K562 (cell line): ENCODE results near the gene ARID4B. TPM values are rescaled to one million over a fixed set of nuclear protein-coding genes. Genes with fewer than 3 reads are reported as not detected.

ENCODE experiments used
- CHD7 ChIP-seq: fragments of 200-600 bp; sonication (generic); IDR thresholded peaks from one replicate; pipeline ENCODE4 v1.6.1; 2012; ENCODE audit warnings: mild to moderate bottlenecking, low read depth, low read length, inconsistent platforms
- KLF10 ChIP-seq: fragments of 250-450 bp; sonication (Bioruptor Pico); IDR thresholded peaks from 2 replicates; pipeline ENCODE4 v1.6.1; 2021; ENCODE audit warnings: matching md5 sums
- LCOR ChIP-seq: sonication (generic); formaldehyde crosslinking; IDR thresholded peaks from 2 replicates; pipeline ENCODE4 v1.8.0; 2022; ENCODE audit warnings: mild to moderate bottlenecking, missing genetic modification reagents
- NFE2 ChIP-seq: IDR thresholded peaks from 2 replicates; pipeline ENCODE4 v1.6.1; 2014; ENCODE audit warnings: antibody characterized with exemption, low read depth
- PCBP2 ChIP-seq: fragments of 200-400 bp; formaldehyde crosslinking; IDR thresholded peaks from 2 replicates; pipeline ENCODE4 v1.6.1; 2018; ENCODE audit warnings: low read length, low read depth, mild to moderate bottlenecking, moderate library complexity; ENCODE audit not compliant: poor library complexity, severe bottlenecking
- SIRT6 ChIP-seq: IDR thresholded peaks from one replicate; pipeline ENCODE4 v1.6.1; 2012; ENCODE audit warnings: low read depth, mild to moderate bottlenecking, control low read depth, inconsistent platforms, low read length, moderate library complexity
- SLC30A9 ChIP-seq: fragments of 250-450 bp; sonication (Bioruptor Pico); IDR thresholded peaks from 2 replicates; pipeline ENCODE4 v1.8.0; 2022; ENCODE audit warnings: mild to moderate bottlenecking, moderate library complexity
- TAF9B ChIP-seq: fragments of 450-650 bp; IDR thresholded peaks from 2 replicates; pipeline ENCODE4 v1.6.1; 2018; ENCODE audit warnings: mild to moderate bottlenecking; ENCODE audit not compliant: partially characterized antibody
- TAL1 ChIP-seq: fragments of 450-650 bp; IDR thresholded peaks from 2 replicates; pipeline ENCODE4 v1.6.1; 2016; ENCODE audit warnings: mild to moderate bottlenecking
- ZMIZ1 ChIP-seq, 2 experiments: fragments of 150-350 bp in 1 of 2; IDR thresholded peaks; 2 replicates each; pipeline ENCODE4 v1.6.1; 2012 to 2016; ENCODE audit warnings: low read depth in 2 of 2, low read length in 2 of 2, mild to moderate bottlenecking in 1 of 2, moderate library complexity in 1 of 2
- ZNF212 ChIP-seq: fragments of 450-650 bp; formaldehyde crosslinking; IDR thresholded peaks from 2 replicates; pipeline ENCODE4 v1.4.0; 2020; ENCODE audit warnings: mild to moderate bottlenecking
- ZNF354B ChIP-seq: fragments of 250-450 bp; sonication (Bioruptor Pico); IDR thresholded peaks from 2 replicates; pipeline ENCODE4 v1.4.0; 2020
- ZNF431 ChIP-seq: sonication (generic); formaldehyde crosslinking; IDR thresholded peaks from 2 replicates; pipeline ENCODE4 v1.8.0; 2022; ENCODE audit warnings: mild to moderate bottlenecking, missing genetic modification reagents
- ZNF436 ChIP-seq: fragments of 250-450, 450-650 bp; sonication (Bioruptor Pico); formaldehyde crosslinking; IDR thresholded peaks from 2 replicates; pipeline ENCODE4 v1.7.0; 2020; ENCODE audit warnings: mild to moderate bottlenecking
- polyA plus RNA-seq, 8 experiments: library from polyadenylated mRNA; depleted of rRNA in 4 of 8; stranded (reverse) in 5 of 8; unstranded in 3 of 8; fragments of >200 nt; fragmentation: Nextera tagmentation in 2 of 8; fragmentation: Illumina TruSeq in 1 of 8; extraction: Ambion mirVana in 2 of 8; extraction: Trizol in 1 of 8; gene quantifications; 2 replicates each; pipeline versions ENCODE4 v1.2.1 to v1.2.3, GENCODE V29; 2011 to 2014; ENCODE audit warnings: inconsistent platforms in 1 of 8, missing spikeins in 1 of 8
- total RNA-seq, 7 experiments: library from RNA; depleted of rRNA in 6 of 7; stranded (reverse); fragments of >200 nt in 6 of 7; fragmentation: Illumina TruSeq in 2 of 7; extraction: Trizol in 2 of 7; gene quantifications; 2 replicates each; pipeline versions ENCODE4 v1.2.1 to v1.2.3, GENCODE V29; 2011 to 2021; ENCODE audit warnings: low replicate concordance in 1 of 7

ARID4B gene
- total and polyA plus RNA-seq, 9 of the 15 experiments (the other 6 are each of a cell fraction or from before 2014, with no cell fraction given), result 8.4 to 38.9 (median 18.5) TPM

- TF ChIP-seq CHD7, result no peak
- no peak for TF ChIP-seq NFE2
- no peak for TF ChIP-seq SIRT6
- TF ChIP-seq ZNF431 (CRISPR knock-in tag), result 0 out of 2 replicates have a peak, but pooled peaks have one; percentile 17
- no peak for TF ChIP-seq ZMIZ1 (IDR thresholded peaks at IDR 0.05; ENCODE audit: low read depth in 2 of 2, low read length in 2 of 2)
- TF ChIP-seq PCBP2, result no peak
- no peak for TF ChIP-seq KLF10
- TF ChIP-seq LCOR (CRISPR knock-in tag), result no peak
- no peak for TF ChIP-seq ZNF436
- TF ChIP-seq ZNF212, result no peak
- TF ChIP-seq TAL1, result no peak
- TF ChIP-seq SLC30A9, result no peak
- TF ChIP-seq ZNF354B (CRISPR knock-in tag), result no peak
- TF ChIP-seq TAF9B, result no peak
Observed at GRCh38 chr1:235326719-235327558, 1.0 kb downstream of the ARID4B start (continued).
